A172 (cell line): Measurements from ENCODE around the gene PKIB. TPM values are rescaled to one million over a fixed set of nuclear protein-coding genes. Genes with fewer than 3 reads are reported as not detected.
"Not testable (repeated sequence)": the region's sequence is repeated elsewhere in the genome, so short reads cannot be mapped to it uniquely, and the experiment has no call there.

Source experiments
- DNase-seq: peaks from one replicate; pipeline ENCODE4 v3.0.0-alpha.2; 2015; ENCODE audit warnings: low spot score
- total RNA-seq: library from RNA; depleted of rRNA; stranded (reverse); fragments of >200 nt; shearing (Covaris generic); gene quantifications from 2 replicates; pipeline ENCODE4 v1.2.3, GENCODE V29; 2014

Gene PKIB
- total RNA-seq, 1 experiment from 2014 or later: 2.0 TPM

DNA sequence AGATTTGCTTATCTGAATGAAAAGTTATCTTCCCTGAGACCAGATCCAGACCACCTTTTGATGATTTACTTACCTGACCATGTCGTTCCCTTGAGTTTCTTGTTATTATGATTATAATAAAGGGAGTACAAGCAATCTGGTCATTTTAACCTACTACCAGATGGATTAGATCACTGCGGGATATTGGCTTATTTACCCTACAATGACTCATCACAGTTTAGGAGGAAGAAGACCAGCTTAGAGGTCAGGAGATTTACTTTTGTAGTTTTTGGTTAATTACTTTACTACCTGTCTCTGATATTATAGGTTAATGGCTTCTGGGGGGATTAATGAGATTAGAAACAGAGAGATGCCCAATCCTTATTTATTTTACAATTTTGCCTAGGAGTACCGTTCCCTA, 10.7 kb downstream of the PKIB start:
- peak; percentile 18 for DNase-seq

DNA sequence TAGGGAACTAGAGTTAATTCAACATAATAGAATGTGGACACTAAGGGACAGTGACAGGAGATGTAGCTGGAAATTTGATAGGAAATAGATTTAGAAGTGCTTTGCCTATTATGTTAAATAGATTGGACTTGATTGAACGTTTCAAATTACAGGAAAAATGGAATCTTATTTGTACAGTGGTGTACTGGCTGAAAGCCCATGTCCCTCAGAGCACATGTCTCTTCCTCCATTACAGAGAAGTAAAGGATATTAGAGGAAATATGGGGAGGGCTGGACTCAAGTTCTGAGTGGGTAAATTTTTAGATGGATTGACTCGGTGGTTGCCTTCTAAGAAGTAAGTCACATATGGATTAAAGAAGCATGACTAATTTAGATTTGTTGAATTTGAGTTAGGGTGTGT, 11.4 kb downstream of the PKIB start:
- DNase-seq: no peak

DNA sequence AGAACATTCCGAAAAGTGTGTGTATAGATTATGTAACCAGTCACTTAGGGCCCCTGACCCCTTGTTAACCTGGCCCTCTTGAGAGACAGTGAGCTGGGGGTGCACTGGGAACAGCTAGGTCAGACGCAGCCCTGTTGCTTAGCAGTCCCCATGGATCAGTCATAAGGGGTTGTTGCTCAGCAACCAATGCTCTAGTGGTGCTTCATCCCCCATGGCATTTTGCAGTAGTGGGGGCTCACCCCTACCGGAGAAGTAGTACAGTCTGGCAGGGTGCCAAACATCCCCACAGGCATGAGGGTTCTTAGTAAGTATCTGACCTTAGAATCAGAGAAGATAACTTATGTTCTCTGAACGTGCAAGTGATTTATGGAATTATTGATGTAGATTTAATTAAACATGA, 12.3 kb downstream of the PKIB start:
- DNase-seq: no peak

DNA sequence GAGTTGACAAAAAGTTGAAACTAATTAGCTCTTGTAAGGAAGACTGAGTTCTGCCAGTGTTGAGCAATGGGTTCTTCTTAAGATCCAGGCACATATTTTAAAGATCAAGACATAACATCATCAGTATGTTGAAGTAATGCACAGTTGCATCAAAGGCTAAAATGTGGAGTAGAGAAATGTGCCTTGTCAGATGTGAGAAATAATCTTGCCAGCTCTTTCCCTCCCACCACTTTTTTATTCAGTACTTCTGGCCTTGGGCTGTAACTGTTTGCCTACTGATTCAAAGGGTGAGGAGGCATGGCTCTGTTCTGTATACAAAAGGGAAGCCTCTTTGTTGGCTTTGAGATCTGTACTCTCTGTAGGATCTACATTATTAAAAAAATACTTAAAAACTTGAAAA, 13.1 kb downstream of the PKIB start:
- no peak for DNase-seq

DNA sequence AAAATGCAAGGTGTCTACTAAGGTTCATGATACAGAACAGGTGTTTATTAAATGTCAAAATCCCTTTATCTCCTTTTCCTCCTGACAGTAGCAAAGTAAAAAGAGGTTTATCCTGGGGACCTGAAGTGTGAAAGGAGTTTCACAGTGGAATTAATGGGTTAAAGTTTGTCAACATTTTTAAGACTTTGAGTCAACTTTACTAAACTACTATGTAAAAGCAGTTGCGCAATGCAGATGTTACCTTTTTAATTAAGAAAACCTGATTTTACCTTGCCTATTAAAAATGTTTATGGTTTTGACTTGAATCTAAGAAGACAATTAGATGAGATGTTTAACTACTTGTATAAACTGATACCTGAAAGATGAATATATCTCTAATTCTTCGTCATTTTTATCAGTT, 14.6 kb downstream of the PKIB start:
- DNase-seq: no peak

DNA sequence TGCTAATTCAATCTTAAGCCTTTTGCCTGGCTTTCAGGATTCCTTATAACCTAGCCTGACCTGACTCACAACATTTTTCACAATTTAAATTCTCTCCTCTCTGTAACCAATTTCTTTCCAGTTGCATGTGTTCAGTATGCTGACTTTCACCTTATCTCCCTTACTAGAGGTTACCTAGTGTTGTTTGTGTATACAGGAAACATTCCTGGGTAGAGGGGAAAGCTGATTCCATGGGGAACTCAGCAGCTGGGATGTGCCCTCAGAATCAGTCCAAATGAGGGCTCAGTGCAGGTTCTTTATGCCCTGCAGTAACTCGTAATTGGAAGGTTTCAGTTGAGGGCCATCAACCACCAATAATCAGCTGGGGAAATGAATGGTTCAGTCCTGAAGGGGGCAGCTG, 18.5 kb downstream of the PKIB start:
- no peak for DNase-seq

DNA sequence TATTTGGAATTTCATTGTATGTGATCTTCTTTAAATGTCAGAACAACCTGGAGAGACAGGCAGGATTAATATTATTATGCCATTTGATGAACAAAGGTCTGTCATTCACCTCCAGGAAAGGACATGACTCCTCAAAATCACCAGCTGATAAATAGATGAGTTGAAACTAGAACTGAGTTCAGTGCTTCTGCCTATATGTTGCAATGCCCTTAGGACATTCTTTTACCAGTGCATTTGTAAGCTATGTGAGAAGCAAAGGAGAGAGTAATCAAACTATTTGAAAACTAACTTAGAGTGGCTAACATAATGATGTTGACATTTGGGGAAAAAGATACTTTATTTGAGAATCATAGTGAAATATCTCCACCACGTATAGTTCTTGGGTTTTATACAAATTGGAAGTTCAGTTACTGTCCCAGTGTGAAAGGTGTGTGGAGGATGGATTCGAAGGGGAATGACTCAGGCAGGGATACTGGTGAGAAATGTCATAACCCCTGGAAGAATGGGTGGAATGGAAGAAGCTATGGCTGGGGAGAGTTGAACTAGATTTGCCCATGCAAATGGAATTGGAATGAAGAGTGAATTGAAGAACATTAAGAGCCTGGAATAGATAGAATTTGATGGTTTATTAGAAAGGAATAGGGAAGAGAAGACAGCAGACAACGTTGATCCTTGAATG, 21.5 kb downstream of the PKIB start:
- DNase-seq: no peak

DNA sequence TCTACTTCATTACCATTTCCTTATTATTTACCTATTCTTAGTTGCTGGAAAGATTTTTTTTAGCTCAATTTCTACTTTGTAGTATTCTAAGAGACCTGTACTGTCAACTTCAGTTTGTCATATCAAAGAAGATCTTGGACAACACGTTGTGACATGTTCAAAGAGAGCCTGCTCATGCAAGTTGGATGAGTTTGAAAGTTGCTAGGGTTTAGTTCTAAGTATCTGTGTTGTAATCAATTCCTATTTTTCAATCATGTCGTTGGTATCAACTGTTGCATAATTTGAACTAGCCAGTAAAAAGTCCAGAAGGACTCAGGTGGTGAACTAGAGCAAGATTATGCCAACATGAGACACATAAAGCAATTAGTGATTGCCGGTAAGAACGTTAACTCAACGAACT, 30.2 kb downstream of the PKIB start:
- DNase-seq: no peak

DNA sequence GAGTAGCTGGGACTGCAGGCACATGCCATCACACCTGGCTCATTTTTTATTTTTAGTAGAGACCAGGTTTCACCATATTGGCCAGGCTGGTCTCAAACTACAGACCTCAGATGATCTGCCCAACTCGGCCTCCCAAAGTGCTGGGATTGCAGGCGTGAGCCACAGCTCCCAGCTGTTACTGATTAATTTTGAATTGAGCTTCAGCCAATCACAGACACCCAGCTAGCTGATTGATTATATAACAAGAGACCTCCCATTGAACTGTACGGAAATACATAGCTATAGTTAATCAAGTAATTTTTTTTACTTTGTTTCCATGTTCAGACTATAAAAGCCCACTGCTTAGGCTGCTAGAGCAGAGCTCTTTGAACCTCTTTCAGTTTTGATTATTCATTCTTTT, 31.6 kb downstream of the PKIB start:
- DNase-seq: no peak

DNA sequence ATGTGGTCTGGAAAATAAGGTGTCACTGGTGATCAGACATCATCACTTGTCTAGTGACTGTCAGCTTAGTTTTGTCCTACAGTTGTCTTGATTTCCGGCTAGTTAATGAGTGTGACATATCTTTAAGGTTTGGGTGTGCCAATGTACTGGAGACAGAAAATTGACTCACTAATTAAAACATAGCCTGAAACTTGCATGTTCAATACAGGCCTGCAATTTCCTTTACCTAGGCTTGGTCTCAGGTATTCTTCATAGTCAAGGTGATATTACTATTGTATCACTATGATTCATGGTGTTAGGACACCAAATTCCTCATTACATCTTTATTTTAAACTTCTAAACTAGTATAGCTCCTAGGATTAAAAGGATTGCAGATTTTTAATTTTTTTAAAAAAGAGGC, 32.4 kb downstream of the PKIB start:
- not testable (repeated sequence) for DNase-seq

DNA sequence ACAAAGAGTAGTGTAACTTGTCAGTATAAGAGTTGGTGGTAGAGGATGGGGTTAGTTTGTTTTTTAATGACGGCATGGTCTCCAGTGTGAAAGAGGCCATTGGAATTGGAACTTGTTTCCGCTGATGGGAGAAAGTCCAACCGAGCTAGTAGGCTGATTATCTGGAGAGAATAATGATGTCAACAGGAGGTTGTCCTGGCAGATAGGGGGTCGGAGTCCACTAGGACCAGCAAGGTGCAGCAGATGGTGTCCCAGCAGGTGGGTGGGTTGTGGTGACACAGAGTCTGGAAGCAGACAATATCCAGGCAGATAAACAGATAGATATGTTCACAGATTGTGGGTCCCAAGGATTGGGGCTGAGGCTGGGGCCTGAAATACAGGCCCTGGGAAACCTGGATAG, 35.1 kb downstream of the PKIB start:
- DNase-seq: no peak

DNA sequence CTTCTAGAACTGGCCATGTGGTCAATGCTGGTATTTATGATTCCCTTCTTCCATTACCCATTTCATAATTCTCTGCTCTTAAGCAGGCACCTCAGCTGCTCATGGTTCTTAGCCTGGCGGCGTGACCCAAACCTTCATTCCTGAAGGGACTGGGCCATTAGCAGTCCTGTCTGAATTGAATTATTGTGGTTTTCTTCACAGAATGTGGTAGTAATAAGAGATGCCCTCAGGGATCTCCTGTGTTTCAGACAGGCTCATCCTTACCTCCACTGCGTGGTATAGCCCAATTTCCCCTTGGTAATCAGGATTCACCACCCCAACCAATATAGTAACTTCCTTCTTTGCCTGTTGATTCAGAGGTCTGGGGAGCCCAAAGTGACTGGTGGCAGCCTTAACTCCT, 37.6 kb downstream of the PKIB start:
- no peak for DNase-seq

DNA sequence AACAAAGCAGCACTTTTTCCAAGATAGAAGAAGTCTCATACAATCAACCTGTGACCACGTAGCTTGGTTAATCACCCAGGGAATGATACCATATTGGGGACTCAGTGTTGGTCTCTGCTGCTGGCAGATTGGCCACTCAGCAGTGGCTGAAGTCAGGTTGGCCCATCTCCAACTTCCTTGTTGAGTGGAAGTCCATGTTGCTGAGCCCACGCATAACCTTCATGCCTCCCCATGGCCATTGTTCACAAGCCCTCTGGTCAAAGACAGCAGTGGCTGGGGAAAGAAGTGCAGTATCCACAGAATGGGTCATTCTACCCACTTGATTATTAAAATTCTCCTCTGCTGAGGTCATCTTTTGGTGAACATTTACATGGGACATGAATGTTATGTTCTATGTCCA, 38.5 kb downstream of the PKIB start:
- DNase-seq: no peak

DNA sequence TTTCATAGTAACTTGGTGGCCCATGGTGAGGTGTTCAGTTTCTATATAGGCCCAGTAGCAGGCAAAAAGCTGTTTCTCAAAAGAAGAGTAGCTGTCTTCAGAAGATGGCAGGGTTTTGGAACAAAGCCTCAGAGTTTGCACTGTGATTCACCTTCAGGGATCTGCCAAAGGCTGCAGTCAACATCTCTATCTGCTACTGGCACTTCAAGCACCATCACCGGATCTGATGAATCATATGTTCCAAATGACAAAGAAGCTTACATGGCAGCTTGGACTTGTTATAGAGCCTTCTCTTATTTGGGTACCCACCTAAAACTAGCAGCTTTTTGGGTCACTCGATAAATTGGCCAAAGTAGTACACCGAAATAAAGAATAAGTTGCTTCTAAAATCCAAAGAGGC, 39.5 kb downstream of the PKIB start:
- DNase-seq: peak; percentile 48

DNA sequence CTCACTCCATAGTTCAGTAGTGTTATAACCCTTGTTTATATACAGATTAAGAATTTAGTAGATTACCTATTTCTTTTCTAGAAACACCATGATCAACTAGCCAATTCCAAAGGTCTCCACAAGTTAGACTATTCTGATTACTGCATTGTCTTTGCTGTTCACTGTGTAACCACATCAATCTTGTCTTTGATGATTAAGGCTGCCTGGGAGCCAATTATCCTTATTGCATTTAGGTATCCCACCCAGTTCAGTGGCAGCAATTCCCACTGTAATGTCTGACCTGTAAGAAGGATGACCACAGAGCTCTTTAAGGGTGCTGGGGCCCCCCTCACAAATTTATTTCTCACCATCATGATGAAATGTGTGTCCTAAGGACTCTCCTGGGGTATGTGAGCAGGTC, 40.2 kb downstream of the PKIB start:
- no peak for DNase-seq

DNA sequence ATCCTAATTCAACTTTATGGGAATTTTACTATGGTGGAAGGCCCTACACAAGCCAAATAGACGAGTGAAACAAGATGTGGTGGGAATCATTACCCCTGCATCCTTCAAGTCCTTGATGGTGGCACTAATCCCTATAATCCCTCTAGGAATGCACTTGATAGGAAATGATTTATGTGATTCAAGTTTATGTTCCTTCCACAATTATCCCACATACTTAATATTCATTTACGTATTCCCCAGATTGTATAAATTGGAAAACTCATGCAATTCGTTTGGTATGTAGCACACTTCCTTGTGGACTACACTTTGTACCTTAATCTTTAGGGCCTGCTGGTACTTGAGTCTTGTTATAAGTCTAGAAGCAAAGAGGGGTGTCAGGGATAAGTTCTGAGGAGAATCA, 40.8 kb downstream of the PKIB start:
- DNase-seq: no peak

DNA sequence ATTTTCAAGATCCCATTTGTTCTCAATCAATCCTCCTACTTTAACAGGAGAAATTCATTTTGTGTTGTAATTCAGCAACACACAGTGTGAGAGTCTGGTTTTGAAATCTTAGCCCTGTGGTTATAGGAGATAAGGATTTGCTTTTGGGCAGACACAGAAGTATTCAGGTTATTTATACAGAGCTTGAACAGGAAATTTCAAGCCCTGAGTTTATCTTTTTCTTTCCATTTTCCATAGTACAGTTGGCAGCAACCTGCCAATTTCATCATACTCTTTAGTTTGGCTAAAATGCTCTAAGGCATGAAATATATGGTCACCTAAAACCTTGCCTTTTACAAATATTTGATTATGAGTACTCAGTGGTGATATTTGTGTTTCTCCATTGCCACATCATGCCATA, 41.4 kb downstream of the PKIB start:
- no peak for DNase-seq

DNA sequence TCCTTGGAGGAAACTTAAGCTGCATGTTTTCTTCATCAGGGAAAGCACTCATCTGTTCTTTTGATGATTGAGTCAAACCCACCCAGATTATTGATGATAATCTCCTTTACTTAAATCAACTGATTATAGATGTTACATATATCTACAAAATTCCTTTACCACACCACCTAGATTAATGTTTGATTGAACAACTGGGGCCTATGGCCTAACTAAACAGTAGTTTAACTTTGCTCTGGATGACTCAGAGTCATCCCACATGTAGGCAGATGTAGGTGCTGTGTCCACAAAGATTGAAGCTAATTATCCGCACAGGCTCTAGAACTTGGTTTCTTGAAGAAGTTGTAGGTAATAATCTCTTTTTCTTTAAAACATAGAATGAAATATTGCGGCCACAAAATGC, 42.2 kb downstream of the PKIB start:
- no peak for DNase-seq

DNA sequence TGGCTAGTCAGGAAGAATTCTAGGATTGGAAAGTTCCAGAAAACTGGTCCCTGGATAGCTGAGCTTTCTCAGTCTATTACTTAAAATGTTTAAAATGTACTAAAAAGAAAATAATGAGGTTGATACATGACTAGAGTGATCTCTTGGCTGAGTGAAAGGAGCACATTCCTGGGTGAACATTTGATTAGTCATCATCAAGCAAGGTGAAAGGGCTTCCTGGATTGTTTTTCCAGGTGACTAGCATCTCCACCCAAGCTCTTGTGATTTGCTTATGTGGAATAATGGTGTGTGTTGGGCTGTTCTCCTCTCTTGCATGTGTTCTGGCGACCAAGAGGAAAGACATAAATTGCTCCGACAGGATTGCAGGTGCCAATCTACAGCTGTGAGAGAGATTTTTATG, 42.9 kb downstream of the PKIB start:
- DNase-seq: peak; percentile 63

DNA sequence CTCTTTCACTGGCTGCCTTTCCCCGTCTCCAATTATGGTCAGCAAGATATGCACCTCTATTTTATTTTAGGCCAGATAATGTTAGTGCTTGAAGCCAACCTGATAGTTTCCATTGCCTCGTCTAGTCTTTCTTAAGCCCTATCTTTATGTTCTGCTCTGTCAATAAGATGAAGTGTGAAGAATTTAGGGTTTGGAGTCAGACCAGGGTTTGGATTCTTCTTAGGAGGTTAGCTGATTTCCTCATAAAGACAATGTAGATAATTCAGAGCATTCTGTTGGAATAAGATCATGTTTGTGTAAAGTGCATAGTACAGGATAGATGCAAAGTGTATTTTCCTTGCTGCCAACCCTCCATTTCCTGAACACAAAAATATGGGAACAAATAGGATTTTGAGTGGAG, 43.8 kb downstream of the PKIB start:
- no peak for DNase-seq

DNA sequence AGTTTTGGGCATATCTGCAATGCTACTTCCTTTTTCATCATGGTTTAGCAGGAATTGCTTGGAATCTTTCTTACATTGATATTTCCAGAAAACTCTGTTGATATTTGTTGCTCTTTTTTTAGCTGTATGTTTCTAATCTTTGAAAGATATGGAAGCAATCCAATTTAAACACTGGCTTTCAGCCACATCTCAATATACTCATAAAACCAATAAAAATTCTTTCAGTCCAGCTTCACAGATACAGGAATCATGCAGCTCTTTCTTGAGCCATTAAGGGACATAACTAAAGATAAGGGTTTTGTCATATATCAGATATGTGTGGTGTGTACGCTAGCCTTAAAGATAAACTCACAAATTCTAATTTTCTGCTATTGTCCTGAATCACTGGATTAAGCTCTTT, 47.4 kb downstream of the PKIB start:
- peak; percentile 28 for DNase-seq

DNA sequence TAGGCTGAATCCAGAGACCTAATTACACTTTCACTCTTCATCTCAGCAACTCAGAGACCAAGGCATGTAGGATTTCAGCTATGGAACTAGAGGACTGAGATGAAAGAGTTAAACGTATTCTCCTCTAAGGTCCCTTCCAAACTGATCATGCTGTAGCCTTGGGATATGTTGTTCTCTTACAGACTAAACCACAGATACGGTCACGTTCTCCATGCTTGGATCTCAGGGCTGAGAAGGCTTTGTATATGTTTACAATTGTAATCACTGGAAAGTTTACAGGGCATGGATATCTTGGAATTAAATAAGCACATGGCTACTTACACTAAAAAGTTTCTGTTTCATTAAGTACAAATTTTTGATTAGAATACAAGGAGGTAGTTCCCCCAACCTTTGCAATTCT, 50.1 kb downstream of the PKIB start:
- no peak for DNase-seq

DNA sequence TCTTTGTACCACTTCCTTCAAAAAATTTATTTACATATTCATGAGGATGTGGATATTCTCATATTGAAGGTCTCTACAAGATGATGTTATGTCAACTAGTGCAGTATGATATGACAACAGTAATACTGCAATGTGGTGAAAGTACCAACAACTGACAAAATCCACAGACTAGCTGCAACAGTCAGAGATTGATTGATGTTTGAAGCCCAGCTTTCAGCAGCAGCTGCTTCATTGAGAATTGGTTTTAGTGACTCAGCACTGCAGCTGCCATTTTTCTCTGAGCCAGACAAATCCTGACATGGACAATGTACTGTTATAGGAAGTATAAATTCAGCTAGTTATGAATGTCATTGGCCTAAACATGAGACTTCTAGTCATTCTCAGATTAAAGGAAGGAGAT, 53.8 kb downstream of the PKIB start:
- no peak for DNase-seq

DNA sequence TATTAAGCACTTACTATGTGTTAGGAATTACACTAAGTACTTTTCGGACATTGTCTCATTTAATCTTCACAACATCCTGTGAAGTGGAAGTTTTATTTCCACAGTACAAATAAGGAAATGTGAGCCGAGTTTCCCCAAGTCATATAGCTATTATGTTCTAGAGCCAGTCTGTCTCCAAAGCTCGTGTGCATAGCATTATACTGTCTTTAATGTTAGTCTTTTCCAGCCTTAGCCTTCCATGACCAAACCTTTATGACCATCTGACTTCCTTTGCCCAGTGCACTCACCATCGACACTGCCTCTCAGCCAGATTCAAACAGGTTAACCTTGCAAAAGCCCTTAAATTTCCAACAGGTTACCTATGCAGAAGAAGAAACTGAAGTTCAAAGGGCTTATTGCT, 55.7 kb downstream of the PKIB start:
- no peak for DNase-seq

DNA sequence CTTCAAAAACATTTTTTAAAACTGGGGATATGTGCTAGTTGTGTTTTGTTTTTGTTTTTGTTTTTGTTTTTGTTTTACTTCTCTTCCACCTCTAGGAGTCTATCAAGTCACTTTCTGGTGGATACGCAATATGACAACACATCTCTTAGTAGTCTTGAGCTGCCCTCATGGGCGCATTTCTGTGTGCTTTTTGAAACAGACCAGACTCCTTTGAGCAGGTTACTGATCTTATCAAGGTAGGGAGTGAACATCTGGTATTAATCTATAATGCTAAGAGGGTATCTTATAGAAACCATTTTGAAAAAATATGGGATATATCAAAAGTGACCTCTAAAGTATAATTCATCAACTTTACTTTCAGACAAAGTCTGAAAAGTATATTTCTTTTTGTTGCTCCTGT, 56.2 kb downstream of the PKIB start:
- DNase-seq: no peak
